Dermis blood vessel endothelial cell (primary cell): ENCODE results near the gene NDUFA8. TPM values are rescaled to one million over a fixed set of nuclear protein-coding genes. Genes with fewer than 3 reads are reported as not detected.

Experiments used
- DNase-seq: peaks from one replicate; pipeline ENCODE4 v3.0.0; 2010
- total RNA-seq: library from RNA; depleted of rRNA; stranded (reverse); fragments of >200 nt; gene quantifications from 2 replicates; pipeline ENCODE4 v1.2.3, GENCODE V29; 2014

The NDUFA8 gene
- total RNA-seq, 1 donor from 2014 or later, result 48.5 TPM

DNA sequence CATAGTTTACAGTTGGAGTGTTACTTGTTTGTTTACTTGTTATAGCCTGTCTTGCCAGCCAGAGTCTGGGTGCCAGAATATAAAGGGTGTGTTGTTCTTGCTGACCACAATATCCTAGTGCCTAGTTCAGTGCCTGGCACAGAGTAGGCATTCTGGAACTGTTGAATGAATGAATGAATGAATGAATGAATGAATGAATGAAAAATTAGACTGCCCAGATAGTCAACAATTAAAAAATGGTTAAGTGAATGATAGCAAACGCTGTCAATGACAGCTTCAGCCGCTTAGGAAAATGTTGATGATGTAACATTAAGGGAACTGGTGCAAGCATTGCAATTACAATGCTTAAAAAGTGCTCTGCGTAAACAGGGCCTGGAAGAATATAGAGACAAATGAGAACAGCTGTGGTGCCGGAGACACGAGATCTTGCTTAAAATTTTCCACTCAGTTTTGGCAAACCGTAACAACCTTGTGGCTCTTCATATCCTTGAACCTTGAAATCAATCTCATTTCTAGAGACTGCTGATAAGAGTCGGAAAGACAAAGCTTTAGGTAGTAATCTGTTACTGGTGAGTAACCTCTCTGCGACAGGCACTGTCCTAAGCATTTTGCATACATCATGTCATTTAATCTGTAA is 61.8 kb downstream of the NDUFA8 start:
- DNase-seq, result no peak

DNA sequence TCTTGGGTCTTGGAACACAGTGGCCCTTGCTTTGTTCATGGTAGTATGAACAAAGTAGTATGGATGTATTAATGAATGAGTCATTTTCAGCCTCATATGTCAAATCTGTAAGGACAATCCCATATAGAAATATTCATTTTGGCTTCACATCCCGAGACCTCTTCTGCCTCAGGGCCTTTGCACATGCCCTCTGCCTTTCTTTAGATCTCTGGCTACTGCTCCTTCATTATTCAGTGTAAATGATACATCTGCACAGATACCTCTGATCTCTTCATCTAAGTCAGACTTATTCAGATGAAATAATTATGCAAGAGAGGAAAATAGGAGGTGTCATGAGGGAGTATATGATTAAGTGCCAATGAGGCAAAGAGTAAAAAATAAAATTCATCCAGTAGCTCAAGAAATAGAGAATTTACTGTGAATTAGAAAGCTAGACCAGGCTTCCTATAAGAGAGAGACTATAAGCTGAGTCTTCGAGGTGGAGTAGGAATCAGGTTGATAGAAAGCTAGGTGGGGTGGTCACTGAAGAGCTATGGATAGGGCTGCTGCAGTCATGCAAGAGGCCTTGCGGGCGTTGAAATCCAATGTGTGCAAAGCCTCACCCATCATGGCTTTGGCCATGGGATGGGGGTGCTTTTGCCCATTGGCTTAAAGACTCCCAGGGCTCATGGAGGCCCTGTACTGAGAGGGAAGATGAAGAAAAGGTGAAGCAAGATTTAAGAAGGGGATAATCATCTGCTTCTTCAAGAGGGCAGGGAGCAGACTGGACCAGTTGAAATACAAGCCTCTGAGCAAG is 62.8 kb downstream of the NDUFA8 start:
- DNase-seq, result no peak

DNA sequence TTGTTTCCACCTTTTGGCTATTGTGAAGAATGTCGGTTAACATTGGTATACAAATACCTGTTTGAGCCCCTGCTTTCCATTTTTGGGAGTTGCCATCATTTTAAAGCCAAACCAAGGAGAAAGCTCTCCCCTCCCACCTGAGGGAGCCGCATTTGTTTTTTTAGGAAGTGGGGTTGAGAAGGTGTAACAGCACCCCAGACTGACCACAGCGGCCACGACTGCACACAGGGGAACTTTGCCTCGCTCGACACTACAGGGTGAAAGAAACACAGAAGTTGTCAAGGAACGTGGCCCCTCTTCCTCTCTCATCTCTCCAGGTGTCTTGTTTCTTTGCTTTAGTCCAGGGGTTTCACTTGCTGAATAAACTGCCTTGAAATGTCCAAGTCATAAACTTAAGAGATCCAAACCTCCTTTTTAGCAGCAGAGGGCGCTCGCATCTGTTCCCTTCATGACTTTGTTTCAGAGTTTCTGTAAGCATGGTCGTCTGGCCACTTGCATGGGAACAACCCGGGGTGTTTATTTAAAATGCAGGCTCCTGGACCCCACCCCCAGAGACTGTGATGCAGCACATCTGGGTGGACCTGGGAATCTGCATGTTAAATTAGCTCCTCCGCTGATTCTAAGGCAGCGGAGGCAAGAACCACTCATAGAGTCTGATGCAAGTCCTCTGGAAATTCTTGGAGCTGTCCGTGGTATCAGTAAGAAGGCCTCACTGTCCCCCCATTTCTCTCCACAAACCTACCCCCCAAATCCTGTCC is 64.4 kb downstream of the NDUFA8 start:
- peak; percentile 84 for DNase-seq

Other genes with a start within 250 kb of the NDUFA8 start
- 4.3 and 5.3 TPM in 2 replicates for gene TTLL11, start 66.5 kb downstream of the NDUFA8 start, total RNA-seq
- gene MORN5, start 129 bp upstream of the NDUFA8 start, total RNA-seq, result not detected in 2 replicates
- 18.1 and 27.4 TPM in 2 replicates for gene LHX6, start 69.2 kb upstream of the NDUFA8 start, total RNA-seq
- gene RBM18, start 105.1 kb upstream of the NDUFA8 start, total RNA-seq, result 8.0 and 14.3 TPM in 2 replicates
- 45.1 and 65.3 TPM in 2 replicates for gene MRRF, start 105.1 kb upstream of the NDUFA8 start, total RNA-seq
- 2.7 and 3.6 TPM in 2 replicates for gene PTGS1, start 211.2 kb upstream of the NDUFA8 start, total RNA-seq